ENCODE measurements around the gene FOXP1.

- TF ChIP-seq CTCF (IDR thresholded peaks at IDR 0.05), result no peak
- TF ChIP-seq POLR2A (IDR thresholded peaks at IDR 0.05), result no peak
- TF ChIP-seq POLR2AphosphoS5 (IDR thresholded peaks at IDR 0.05), result no peak
Observed at GRCh38 chr3:71219744-71220638, 363.5 kb downstream of the FOXP1 start.
